NCI-H510A treated with DMSO at 0.1 percent for 48 hours (cell line): Measurements from ENCODE around the gene ZNF691.
"Not testable (repeated sequence)": the region's sequence is repeated elsewhere in the genome, so short reads cannot be mapped to it uniquely, and the experiment has no call there.

Experiments used
- DNase-seq: peaks from one replicate; lab custom pipeline; 2025; lab: John Stamatoyannopoulos, UW

Gene ZNF691, protein sequence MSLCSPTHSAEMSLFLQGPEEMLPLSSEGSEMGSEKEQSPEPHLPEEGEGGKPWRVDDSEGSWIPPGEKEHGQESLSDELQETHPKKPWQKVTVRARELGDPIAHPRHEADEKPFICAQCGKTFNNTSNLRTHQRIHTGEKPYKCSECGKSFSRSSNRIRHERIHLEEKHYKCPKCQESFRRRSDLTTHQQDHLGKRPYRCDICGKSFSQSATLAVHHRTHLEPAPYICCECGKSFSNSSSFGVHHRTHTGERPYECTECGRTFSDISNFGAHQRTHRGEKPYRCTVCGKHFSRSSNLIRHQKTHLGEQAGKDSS

DNA sequence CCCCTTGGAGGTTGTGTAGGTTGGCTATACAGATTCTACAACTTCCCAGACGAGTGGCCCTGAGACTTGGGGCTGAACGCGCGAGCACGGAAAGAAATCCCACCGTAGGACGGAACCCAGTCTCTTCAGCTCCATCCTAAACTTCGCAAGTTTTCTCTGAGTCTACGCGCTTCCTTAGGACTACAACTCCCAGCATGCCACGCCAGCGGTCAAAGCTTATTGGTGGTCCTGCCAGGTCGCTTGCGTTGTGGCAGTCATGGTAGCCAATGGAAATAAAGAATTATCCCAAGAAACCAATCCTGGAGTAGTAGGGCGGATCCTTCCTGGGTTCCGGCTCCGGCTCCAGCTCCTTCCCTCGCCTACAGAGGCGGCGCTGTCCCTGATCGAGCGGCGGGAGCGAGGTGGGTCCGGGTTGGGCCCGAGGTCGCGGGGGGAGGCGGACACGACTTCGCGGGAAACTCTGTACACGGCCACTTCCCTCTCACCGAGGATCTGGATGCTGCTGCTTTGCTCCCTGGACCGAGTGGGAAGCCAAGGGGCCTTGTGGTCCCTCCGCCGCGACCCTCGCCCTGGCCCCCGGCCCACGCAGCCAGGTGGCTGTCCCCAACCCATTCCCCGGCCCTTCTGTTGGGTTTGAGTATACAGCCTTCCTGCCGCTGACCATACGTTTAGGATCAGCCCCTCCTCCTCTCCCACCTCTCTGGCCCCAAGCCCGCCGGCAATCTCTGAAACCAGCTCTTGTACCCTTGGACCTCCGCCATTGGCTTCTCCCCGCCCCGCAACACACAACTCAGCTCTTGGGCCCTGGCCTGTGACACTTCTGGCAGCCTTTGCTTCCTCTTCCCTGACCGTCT, at the start of gene ZNF691:
TSS of gene ZNF691 (plus strand) at position 357 of the 854 bp plus-strand sequence. CDS start 3,046 bp downstream, outside the sequence.
- peak; percentile 97 for DNase-seq

GRCh38 chr1:42797414-42797813, 49.0 kb upstream of the ZNF691 start:
- no peak for DNase-seq

GRCh38 chr1:42797979-42798378, 48.4 kb upstream of the ZNF691 start:
- no peak for DNase-seq

- no peak for DNase-seq
Observed at GRCh38 chr1:42801832-42802473, 44.5 kb upstream of the ZNF691 start.

DNA sequence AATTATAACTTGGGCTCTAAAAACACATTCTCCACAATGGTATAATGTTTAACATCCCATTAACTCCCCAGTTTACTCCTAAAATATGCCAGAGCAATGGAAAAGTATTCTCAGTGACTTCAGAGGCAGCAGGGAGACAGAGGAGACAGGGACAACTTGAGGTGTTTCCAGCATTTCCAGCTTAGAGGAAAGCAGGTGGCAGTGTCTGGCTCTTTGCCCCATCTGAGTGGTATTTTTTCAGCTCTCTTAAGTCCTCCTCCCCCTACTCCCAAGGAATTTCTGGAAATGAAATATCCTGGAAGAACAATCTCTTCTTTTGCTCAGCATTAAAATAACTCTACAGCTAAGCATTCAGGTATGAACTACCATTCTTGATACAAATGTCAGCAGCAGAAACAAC, 40.2 kb upstream of the ZNF691 start:
- DNase-seq: no peak

DNA sequence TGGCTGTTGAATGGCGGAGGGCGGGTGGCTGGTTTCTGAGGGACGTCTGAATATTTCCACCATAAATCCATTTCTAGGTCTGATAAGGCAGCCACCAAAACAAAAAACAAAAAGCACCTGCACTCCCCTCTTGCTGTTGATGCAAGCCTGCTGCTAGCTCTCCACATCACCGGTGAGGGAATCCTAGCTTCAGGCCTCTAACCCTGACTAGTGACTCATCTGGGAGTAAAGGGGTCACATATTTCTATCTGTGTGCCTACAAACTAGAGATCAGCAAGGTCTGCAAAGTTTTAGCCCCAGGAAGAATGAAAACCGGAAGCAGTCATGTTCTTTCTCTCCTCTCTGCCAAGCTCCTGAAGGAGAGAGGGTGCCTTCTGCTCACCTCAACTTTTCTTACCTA, 39.8 kb upstream of the ZNF691 start:
- no peak for DNase-seq

GRCh38 chr1:42807056-42807668, 39.3 kb upstream of the ZNF691 start:
- DNase-seq: no peak

DNA sequence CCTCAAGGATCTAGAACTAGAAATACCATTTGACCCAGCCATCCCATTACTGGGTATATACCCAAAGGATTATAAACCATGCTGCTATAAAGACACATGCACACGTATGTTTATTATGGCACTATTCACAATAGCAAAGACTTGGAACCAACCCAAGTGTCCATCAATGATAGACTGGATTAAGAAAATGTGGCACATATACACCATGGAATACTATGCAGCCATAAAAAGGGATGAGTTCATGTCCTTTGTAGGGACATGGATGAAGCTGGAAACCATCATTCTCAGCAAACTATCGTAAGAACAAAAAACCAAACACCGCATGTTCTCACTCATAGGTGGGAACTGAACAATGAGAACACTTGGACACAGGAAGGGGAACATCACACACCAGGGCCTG, 31.6 kb upstream of the ZNF691 start:
- not testable (repeated sequence) for DNase-seq

GRCh38 chr1:42815941-42816584, 30.4 kb upstream of the ZNF691 start:
- no peak for DNase-seq

GRCh38 chr1:42816585-42817439, 29.6 kb upstream of the ZNF691 start, which contains the start of the genes ERMAP and SVBP:
ERMAP (plus strand) TSS chr1:42817122; CDS start chr1:42830449, 13,327 bp downstream.
SVBP (minus strand) TSS chr1:42817397; CDS start chr1:42816544, 853 bp downstream.
- peak; percentile 88 for DNase-seq

GRCh38 chr1:42817440-42817767, 29.0 kb upstream of the ZNF691 start:
- DNase-seq: no peak

DNA sequence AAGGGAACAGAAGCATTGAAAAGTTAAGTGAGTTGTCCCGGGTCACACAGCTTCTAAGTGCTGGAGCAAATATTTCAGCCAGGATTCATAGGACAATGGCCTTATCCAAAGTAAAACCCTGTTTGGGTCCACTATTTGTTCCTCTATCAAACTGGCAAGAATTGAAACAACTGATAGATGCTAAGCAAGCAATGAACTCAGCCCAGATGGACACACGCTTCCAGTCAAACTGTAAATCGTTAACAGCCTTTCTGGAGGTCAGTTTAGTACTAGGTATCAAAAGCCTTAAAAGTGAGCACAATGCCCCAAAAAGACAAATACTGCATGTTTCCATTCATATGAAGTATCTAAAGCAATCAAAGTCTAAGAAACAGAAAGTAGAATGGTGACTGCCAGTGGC, 28.4 kb upstream of the ZNF691 start:
- no peak for DNase-seq

DNA sequence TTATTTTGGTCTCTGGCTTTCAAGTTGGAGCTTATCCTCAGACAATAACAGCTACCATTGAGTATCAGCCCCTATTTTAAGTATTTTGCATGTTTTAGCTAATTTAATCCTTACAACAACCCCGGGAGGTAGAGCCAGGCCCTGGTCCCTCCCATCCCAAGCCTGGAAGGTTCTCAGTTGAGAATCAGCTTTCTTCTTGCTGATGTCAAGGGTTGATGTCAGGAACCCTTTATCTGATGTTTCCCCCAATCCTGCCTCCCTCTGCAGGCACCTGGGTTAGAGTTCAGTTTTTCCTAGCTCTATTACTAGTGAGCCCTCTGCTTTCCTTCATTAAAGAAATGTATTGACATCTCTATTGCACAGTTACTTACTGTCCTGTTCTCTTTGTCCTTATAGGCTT, 25.6 kb upstream of the ZNF691 start:
- DNase-seq: no peak

DNA sequence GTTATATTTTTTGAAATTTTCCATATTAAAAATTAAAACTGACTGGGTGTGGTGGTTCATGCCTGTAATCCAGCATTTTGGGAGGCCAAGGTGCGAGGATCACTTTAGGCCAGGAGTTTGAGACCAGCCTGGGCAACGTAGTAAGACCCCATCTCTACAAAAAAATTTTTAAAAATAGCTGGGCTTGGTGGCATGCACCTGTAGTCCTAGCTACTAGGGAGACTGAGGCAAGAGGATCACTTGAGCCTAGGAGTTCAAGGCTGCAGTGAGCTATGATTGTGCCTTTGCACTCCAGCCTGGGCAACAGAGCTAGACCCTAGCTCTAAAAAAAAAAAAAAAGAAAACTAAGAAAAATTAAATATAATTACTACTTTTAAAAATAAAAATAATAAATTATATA, 24.7 kb upstream of the ZNF691 start:
- DNase-seq: no peak

- DNase-seq: no peak
Observed at GRCh38 chr1:42822800-42823392, 23.5 kb upstream of the ZNF691 start.

DNA sequence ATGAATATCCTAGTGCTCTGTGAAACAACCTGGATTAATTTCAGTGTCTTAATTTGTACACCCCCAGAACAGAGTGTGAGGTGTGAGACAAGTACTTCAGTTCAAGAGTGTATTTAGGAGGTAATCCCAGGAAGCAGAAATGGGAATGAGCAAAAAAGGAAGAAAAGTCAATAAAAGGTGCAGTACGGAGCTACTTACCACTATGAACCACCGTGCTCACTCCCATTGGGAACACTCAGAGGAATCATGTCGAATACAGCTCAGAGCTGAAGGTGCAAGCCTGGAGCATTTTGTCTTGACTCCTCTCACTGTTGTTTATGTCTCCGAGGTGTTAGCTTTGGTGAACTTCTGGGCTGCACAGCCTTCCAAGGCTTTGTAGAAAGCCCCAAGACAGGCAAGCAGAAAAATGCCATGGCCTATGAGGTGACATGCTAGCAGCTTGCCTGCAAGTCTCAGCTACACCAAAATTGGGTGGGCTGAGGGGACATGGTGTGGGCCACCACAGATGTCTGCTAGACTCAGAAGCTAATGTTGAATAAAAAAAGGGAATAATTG, 21.9 kb upstream of the ZNF691 start:
- DNase-seq: no peak

GRCh38 chr1:42825036-42825851, 21.2 kb upstream of the ZNF691 start:
- DNase-seq: no peak

DNA sequence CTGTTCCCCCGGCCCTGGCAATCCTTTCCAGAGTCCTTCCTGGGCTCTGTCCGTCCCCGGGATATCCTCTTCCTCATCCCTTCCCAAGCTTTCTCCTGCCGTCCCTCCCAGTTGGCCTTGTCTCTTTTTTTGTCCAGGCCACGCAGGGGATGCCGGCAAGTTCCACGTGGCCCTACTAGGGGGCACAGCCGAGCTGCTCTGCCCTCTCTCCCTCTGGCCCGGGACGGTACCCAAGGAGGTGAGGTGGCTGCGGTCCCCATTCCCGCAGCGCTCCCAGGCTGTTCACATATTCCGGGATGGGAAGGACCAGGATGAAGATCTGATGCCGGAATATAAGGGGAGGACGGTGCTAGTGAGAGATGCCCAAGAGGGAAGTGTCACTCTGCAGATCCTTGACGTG, 15.8 kb upstream of the ZNF691 start:
- no peak for DNase-seq

DNA sequence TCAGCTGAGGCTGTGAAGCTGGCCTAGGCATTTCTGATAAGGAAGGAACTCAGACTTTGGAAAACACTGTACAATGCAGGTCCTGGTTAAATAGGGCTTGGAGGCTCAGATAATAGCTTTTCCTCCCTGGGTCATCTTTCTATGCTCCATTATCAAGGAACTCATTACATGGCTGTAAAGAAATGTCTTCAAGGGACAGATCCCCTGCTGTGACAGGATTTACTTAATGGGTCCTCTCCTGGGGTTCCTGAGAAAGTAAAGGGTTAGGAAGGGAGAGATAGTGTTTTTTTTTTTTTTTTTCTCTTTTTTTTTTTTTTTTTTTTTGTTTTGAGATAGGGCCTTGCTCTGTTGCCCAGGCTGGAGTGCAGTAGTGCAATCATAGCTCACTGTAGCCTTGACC, 15.1 kb upstream of the ZNF691 start:
- no peak for DNase-seq
